Chondrocyte (in vitro differentiated cells): ENCODE results near the gene C12orf43. TPM values are rescaled to one million over a fixed set of nuclear protein-coding genes. Genes with fewer than 3 reads are reported as not detected.

ENCODE experiments used
- DNase-seq: peaks from one replicate; pipeline ENCODE4 v3.0.0; 2021; ENCODE audit warnings: mixed read lengths, low spot score
- H3K27ac Mint-ChIP-seq: one replicate; pipeline ENCODE4 v1.8.0; 2021; ENCODE audit warnings: mild to moderate bottlenecking, moderate library complexity, mixed read lengths; ENCODE audit not compliant: unreplicated experiment
- H3K27me3 Mint-ChIP-seq: 2 replicates; pipeline ENCODE4 v1.8.0; 2021; ENCODE audit warnings: low read depth, mixed read lengths
- H3K36me3 Mint-ChIP-seq: 2 replicates; pipeline ENCODE4 v1.8.0; 2021; ENCODE audit warnings: low read depth, mixed read lengths
- H3K4me1 Mint-ChIP-seq: 2 replicates; pipeline ENCODE4 v1.8.0; 2021; ENCODE audit warnings: low read depth, mild to moderate bottlenecking, mixed read lengths
- H3K4me3 Mint-ChIP-seq: one replicate; pipeline ENCODE4 v1.8.0; 2021; ENCODE audit warnings: mild to moderate bottlenecking, moderate library complexity, mixed read lengths; ENCODE audit not compliant: unreplicated experiment
- H3K9me3 Mint-ChIP-seq: 2 replicates; pipeline ENCODE4 v1.8.0; 2021; ENCODE audit warnings: low read depth, mixed read lengths
- CTCF ChIP-seq: fragments of 200-600 bp; sonication (generic); IDR thresholded peaks from 2 replicates; pipeline ENCODE4 v1.5.0; 2021; ENCODE audit warnings: antibody characterized with exemption, mild to moderate bottlenecking, moderate library complexity
- total RNA-seq: library from RNA; stranded (reverse); gene quantifications from 3 replicates; pipeline ENCODE4 v1.2.1, GENCODE V29; 2021

C12orf43 gene
- total RNA-seq, 1 donor from 2014 or later = 14.1 TPM

- Mint-ChIP-seq H3K27me3 (peaks cover 29% of the 10 kb centered on the region), H3K4me3 (no peak overlapping the region)
- TF ChIP-seq CTCF = no peak
These were observed 20.0 kb downstream of the C12orf43 start for GRCh38 chr12:120996133-120996746.

GRCh38 chr12:120994589-120995337, 21.5 kb downstream of the C12orf43 start:
- no peak for DNase-seq
- H3K27ac Mint-ChIP-seq = no peak overlapping the region
- H3K27me3 Mint-ChIP-seq = peaks cover 29% of the 10 kb centered on the region
- peaks cover 7% of the 10 kb centered on the region for H3K9me3 Mint-ChIP-seq
- H3K4me3 Mint-ChIP-seq = no peak overlapping the region
- no peaks in the 10 kb centered on the region for H3K36me3 Mint-ChIP-seq
- peaks cover 8% of the 10 kb centered on the region for H3K4me1 Mint-ChIP-seq
- TF ChIP-seq CTCF = no peak

More at GRCh38 chr12:120996133-120996746, 20.0 kb downstream of the C12orf43 start:
- no peak for DNase-seq
- H3K9me3 Mint-ChIP-seq = peaks cover 7% of the 10 kb centered on the region
- peaks cover 14% of the 10 kb centered on the region for H3K4me1 Mint-ChIP-seq
- H3K36me3 Mint-ChIP-seq = no peaks in the 10 kb centered on the region
- no peak overlapping the region for H3K27ac Mint-ChIP-seq

GRCh38 chr12:120994059-120994458, 22.2 kb downstream of the C12orf43 start:
- Mint-ChIP-seq H3K4me3 (no peak overlapping the region), H3K36me3 (no peaks in the 10 kb centered on the region), H3K4me1 (peaks cover 5% of the 10 kb centered on the region)

GRCh38 chr12:120993496-120993895, 22.8 kb downstream of the C12orf43 start:
- Mint-ChIP-seq H3K36me3 (no peaks in the 10 kb centered on the region), H3K27ac (no peak overlapping the region), H3K4me1 (peaks cover 3% of the 10 kb centered on the region), H3K27me3 (peaks cover 33% of the 10 kb centered on the region), H3K9me3 (peaks cover 7% of the 10 kb centered on the region), H3K4me3 (no peak overlapping the region)
- no peak for TF ChIP-seq CTCF
- peak; percentile 60 for DNase-seq

More at GRCh38 chr12:120994059-120994458, 22.2 kb downstream of the C12orf43 start:
- H3K27me3 Mint-ChIP-seq = peaks cover 33% of the 10 kb centered on the region
- no peak for DNase-seq
- no peak overlapping the region for H3K27ac Mint-ChIP-seq
- no peak for TF ChIP-seq CTCF
- peaks cover 7% of the 10 kb centered on the region for H3K9me3 Mint-ChIP-seq

GRCh38 chr12:120992989-120993388, 23.3 kb downstream of the C12orf43 start:
- peaks cover 10% of the 10 kb centered on the region for H3K9me3 Mint-ChIP-seq
- no peak for DNase-seq
- no peak overlapping the region for H3K4me3 Mint-ChIP-seq
- H3K4me1 Mint-ChIP-seq = no peaks in the 10 kb centered on the region
- H3K27ac Mint-ChIP-seq = no peak overlapping the region
- H3K27me3 Mint-ChIP-seq = peaks cover 33% of the 10 kb centered on the region
- H3K36me3 Mint-ChIP-seq = no peaks in the 10 kb centered on the region
- no peak for TF ChIP-seq CTCF
